Measurements from ENCODE around the gene SLC25A30. TPM values are rescaled to one million over a fixed set of nuclear protein-coding genes. Genes with fewer than 3 reads are reported as not detected.
"Not testable (repeated sequence)": the region's sequence is repeated elsewhere in the genome, so short reads cannot be mapped to it uniquely, and the experiment has no call there.

Gene SLC25A30
- polyA plus RNA-seq, 2 donors = 2.2 to 3.1 TPM

GRCh38 chr13:45398877-45399276 is 19.3 kb downstream of the SLC25A30 start:
- no peaks in the 10 kb centered on the region for H3K9me3 ChIP-seq (ENCODE audit: control insufficient read depth in 2 of 2, insufficient read depth in 1 of 2, low read depth in 1 of 2, low read length in 1 of 2)
- no peak overlapping the region for H3K4me3 ChIP-seq (ENCODE audit: low read depth in 1 of 2, low read length in 2 of 2)
- H3K4me1 ChIP-seq (ENCODE audit: control insufficient read depth in 2 of 2, insufficient read depth in 2 of 2, low read length in 1 of 2) = no peaks in the 10 kb centered on the region
- H3K27me3 ChIP-seq (ENCODE audit: control insufficient read depth in 1 of 2, insufficient read depth in 2 of 2, low read length in 2 of 2) = no peaks in the 10 kb centered on the region
- 76 to 81% methylated on average over 4 of the region's 4 CpGs for WGBS, 2 donors
- peaks cover 3 to 4% of the 10 kb centered on the region in 2 donors for H3K36me3 ChIP-seq (ENCODE audit: control insufficient read depth in 2 of 2, insufficient read depth in 2 of 2, low read length in 1 of 2)
- H3K27ac ChIP-seq (ENCODE audit: low read depth in 2 of 2, low read length in 1 of 2) = no peak overlapping the region

- Histone ChIP-seq H3K27ac (ENCODE audit: low read depth in 2 of 2, low read length in 1 of 2) (no peak overlapping the region), H3K9me3 (ENCODE audit: control insufficient read depth in 2 of 2, insufficient read depth in 1 of 2, low read depth in 1 of 2, low read length in 1 of 2) (no peaks in the 10 kb centered on the region), H3K4me3 (ENCODE audit: low read depth in 1 of 2, low read length in 2 of 2) (no peak overlapping the region), H3K4me1 (ENCODE audit: control insufficient read depth in 2 of 2, insufficient read depth in 2 of 2, low read length in 1 of 2) (no peaks in the 10 kb centered on the region), H3K36me3 (ENCODE audit: control insufficient read depth in 2 of 2, insufficient read depth in 2 of 2, low read length in 1 of 2) (peaks cover 3 to 4% of the 10 kb centered on the region in 2 donors), H3K27me3 (ENCODE audit: control insufficient read depth in 1 of 2, insufficient read depth in 2 of 2, low read length in 2 of 2) (no peaks in the 10 kb centered on the region)
- 61 to 62% methylated on average over 9 of the region's 9 CpGs for WGBS, 2 donors
These were observed 21.6 kb downstream of the SLC25A30 start for GRCh38 chr13:45396533-45397095.

DNA sequence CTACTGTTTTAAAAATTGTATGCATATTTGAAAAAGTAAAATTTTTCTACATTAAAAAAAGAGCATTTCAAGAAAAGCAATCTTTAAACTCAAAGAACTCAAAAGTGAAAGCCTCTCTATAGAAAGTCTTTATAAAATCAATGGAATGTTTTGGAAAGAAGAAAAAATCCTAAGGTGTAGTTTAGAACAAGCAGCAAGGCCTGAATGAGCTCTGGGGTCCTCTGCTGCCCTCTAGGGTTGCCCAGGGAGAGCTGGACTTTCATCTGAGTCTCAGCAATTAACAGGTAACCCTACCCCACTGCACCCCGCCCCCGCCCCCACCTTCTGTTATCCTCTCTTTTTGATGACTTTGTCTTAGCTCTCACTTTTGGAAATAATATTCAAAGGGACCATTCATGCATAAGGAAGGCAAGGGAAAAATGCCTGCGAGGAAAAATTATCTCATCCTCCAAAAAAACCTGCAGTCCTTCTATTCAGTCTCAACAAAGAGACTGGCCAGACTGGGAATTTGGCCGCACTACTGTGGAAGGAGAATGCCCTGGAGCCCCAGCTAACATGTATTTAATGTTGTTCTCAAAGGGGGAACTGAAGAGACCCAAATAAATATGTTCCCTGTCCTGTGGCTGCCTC is 24.1 kb downstream of the SLC25A30 start:
- no peak overlapping the region for H3K4me3 ChIP-seq (ENCODE audit: low read depth in 1 of 2, low read length in 2 of 2)
- H3K27ac ChIP-seq (ENCODE audit: low read depth in 2 of 2, low read length in 1 of 2) = no peak overlapping the region
- H3K27me3 ChIP-seq (ENCODE audit: control insufficient read depth in 1 of 2, insufficient read depth in 2 of 2, low read length in 2 of 2) = no peaks in the 10 kb centered on the region
- no peaks in the 10 kb centered on the region for H3K9me3 ChIP-seq (ENCODE audit: control insufficient read depth in 2 of 2, insufficient read depth in 1 of 2, low read depth in 1 of 2, low read length in 1 of 2)
- H3K36me3 ChIP-seq (ENCODE audit: control insufficient read depth in 2 of 2, insufficient read depth in 2 of 2, low read length in 1 of 2) = peaks cover 0 to 4% of the 10 kb centered on the region in 2 donors
- 42 to 52% methylated on average over 4 of the region's 4 CpGs for WGBS, 2 donors
- H3K4me1 ChIP-seq (ENCODE audit: control insufficient read depth in 2 of 2, insufficient read depth in 2 of 2, low read length in 1 of 2) = no peaks in the 10 kb centered on the region

DNA sequence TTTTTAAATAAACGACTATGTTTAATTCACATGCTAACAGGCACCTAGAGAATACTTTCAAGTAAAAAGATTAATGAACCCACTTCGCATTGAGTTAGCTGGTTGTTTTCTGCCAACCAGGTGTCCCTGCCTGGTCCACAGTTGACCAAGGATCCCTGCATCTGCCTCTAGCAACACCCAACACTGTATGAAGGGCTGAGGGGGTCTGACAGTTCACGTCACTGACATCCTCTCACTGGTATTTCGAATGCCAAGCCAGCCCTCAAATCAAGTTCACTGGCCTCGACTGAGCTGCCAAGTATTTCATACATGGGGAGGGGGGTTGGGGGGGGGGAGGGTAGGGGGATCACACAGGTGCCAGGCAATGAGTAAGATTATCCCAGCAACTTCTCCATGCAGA is 25.4 kb downstream of the SLC25A30 start:
- no peaks in the 10 kb centered on the region for H3K9me3 ChIP-seq (ENCODE audit: control insufficient read depth in 2 of 2, insufficient read depth in 1 of 2, low read depth in 1 of 2, low read length in 1 of 2)

DNA sequence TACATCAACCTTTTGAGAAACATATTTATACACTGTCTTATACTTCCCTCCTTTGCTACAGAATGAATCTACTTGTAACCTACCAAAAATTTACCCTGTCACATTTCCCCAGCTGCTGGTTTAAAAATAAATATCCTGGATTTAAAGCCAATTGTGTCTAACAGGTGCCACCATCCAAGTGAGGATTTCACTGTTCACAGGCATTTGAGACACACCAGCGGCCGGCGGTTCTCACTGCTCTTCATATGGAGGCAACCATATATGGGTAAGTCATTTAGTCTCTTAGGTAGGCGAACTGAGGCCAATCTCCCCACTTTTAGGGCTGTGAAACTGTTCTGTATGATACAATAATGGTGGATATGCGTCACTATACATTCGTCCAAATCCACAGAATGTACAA is 26.2 kb downstream of the SLC25A30 start:
- Histone ChIP-seq H3K4me3 (ENCODE audit: low read depth in 1 of 2, low read length in 2 of 2) (no peak overlapping the region), H3K9me3 (ENCODE audit: control insufficient read depth in 2 of 2, insufficient read depth in 1 of 2, low read depth in 1 of 2, low read length in 1 of 2) (no peaks in the 10 kb centered on the region), H3K27me3 (ENCODE audit: control insufficient read depth in 1 of 2, insufficient read depth in 2 of 2, low read length in 2 of 2) (no peaks in the 10 kb centered on the region), H3K36me3 (ENCODE audit: control insufficient read depth in 2 of 2, insufficient read depth in 2 of 2, low read length in 1 of 2) (no peaks in the 10 kb centered on the region), H3K27ac (ENCODE audit: low read depth in 2 of 2, low read length in 1 of 2) (no peak overlapping the region), H3K4me1 (ENCODE audit: control insufficient read depth in 2 of 2, insufficient read depth in 2 of 2, low read length in 1 of 2) (no peaks in the 10 kb centered on the region)
- 91 to 93% methylated on average over 6 of the region's 6 CpGs for WGBS, 2 donors

More for the DNA sequence above, 25.4 kb downstream of the SLC25A30 start:
- Histone ChIP-seq H3K36me3 (ENCODE audit: control insufficient read depth in 2 of 2, insufficient read depth in 2 of 2, low read length in 1 of 2) (no peaks in the 10 kb centered on the region), H3K4me3 (ENCODE audit: low read depth in 1 of 2, low read length in 2 of 2) (no peak overlapping the region), H3K4me1 (ENCODE audit: control insufficient read depth in 2 of 2, insufficient read depth in 2 of 2, low read length in 1 of 2) (no peaks in the 10 kb centered on the region), H3K27ac (ENCODE audit: low read depth in 2 of 2, low read length in 1 of 2) (no peak overlapping the region), H3K27me3 (ENCODE audit: control insufficient read depth in 1 of 2, insufficient read depth in 2 of 2, low read length in 2 of 2) (no peaks in the 10 kb centered on the region)
- 67 to 71% methylated on average over 5 of the region's 5 CpGs for WGBS, 2 donors

GRCh38 chr13:45391128-45391527 is 27.0 kb downstream of the SLC25A30 start:
- H3K4me3 ChIP-seq (ENCODE audit: low read depth in 1 of 2, low read length in 2 of 2); H3K4me1 ChIP-seq (ENCODE audit: control insufficient read depth in 2 of 2, insufficient read depth in 2 of 2, low read length in 1 of 2); H3K9me3 ChIP-seq (ENCODE audit: control insufficient read depth in 2 of 2, insufficient read depth in 1 of 2, low read depth in 1 of 2, low read length in 1 of 2); H3K27ac ChIP-seq (ENCODE audit: low read depth in 2 of 2, low read length in 1 of 2); H3K27me3 ChIP-seq (ENCODE audit: control insufficient read depth in 1 of 2, insufficient read depth in 2 of 2, low read length in 2 of 2); H3K36me3 ChIP-seq (ENCODE audit: control insufficient read depth in 2 of 2, insufficient read depth in 2 of 2, low read length in 1 of 2): not testable (repeated sequence)
- WGBS, 2 donors = 92 to 95% methylated on average over 27 to 34 of the region's 37 CpGs

DNA sequence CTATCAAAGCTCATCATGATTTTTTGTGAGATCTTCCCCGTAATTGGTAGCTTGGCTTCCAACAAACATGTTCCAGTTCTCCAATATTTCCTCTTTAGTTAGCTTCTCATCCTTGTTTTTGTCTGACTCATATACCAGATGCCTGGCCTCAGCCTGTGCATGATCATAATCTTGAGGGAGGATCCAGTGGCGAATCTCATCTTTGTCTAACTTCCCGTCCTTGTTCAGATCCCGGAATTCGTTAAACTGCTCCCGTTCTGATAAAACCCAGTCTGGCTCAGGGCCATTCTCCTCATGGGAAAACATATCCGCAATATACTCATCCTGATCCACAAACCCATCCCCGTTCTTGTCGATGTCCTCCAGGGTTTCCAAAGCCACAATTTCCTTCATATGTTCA is 27.8 kb downstream of the SLC25A30 start:
- H3K36me3 ChIP-seq (ENCODE audit: control insufficient read depth in 2 of 2, insufficient read depth in 2 of 2, low read length in 1 of 2); H3K9me3 ChIP-seq (ENCODE audit: control insufficient read depth in 2 of 2, insufficient read depth in 1 of 2, low read depth in 1 of 2, low read length in 1 of 2); H3K4me3 ChIP-seq (ENCODE audit: low read depth in 1 of 2, low read length in 2 of 2); H3K27me3 ChIP-seq (ENCODE audit: control insufficient read depth in 1 of 2, insufficient read depth in 2 of 2, low read length in 2 of 2); H3K27ac ChIP-seq (ENCODE audit: low read depth in 2 of 2, low read length in 1 of 2); H3K4me1 ChIP-seq (ENCODE audit: control insufficient read depth in 2 of 2, insufficient read depth in 2 of 2, low read length in 1 of 2): not testable (repeated sequence)
- 96 to 97% methylated on average over 7 to 8 of the region's 9 CpGs for WGBS, 2 donors

DNA sequence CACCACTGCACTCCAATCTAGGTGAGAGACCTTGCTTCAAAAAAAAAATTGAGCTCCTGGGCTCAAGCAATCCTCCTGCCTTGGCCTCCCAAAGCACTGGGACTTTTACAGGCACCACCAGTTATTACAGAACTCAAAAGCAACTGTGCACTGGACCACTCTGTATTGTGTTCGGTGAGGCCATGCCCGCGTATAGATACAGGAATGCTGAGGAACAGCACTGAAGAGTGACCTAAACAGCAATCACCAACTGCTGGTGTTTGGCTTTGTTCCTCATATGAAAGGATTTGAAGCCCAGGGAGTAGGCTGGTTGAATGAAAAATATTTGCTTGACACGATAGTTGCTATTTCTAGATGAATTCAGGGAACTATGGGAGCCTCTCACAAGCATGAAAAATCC is 29.5 kb downstream of the SLC25A30 start:
- no peak overlapping the region for H3K4me3 ChIP-seq (ENCODE audit: low read depth in 1 of 2, low read length in 2 of 2)
- no peak overlapping the region for H3K27ac ChIP-seq (ENCODE audit: low read depth in 2 of 2, low read length in 1 of 2)
- H3K4me1 ChIP-seq (ENCODE audit: control insufficient read depth in 2 of 2, insufficient read depth in 2 of 2, low read length in 1 of 2) = no peaks in the 10 kb centered on the region
- H3K9me3 ChIP-seq (ENCODE audit: control insufficient read depth in 2 of 2, insufficient read depth in 1 of 2, low read depth in 1 of 2, low read length in 1 of 2) = no peaks in the 10 kb centered on the region
- peaks cover 0 to 2% of the 10 kb centered on the region in 2 donors for H3K36me3 ChIP-seq (ENCODE audit: control insufficient read depth in 2 of 2, insufficient read depth in 2 of 2, low read length in 1 of 2)
- no peaks in the 10 kb centered on the region for H3K27me3 ChIP-seq (ENCODE audit: control insufficient read depth in 1 of 2, insufficient read depth in 2 of 2, low read length in 2 of 2)
- WGBS, 2 donors = 94 to 96% methylated on average over 4 of the region's 4 CpGs

GRCh38 chr13:45386892-45387575 is 31.1 kb downstream of the SLC25A30 start:
- H3K27me3 ChIP-seq (ENCODE audit: control insufficient read depth in 1 of 2, insufficient read depth in 2 of 2, low read length in 2 of 2); H3K9me3 ChIP-seq (ENCODE audit: control insufficient read depth in 2 of 2, insufficient read depth in 1 of 2, low read depth in 1 of 2, low read length in 1 of 2); H3K4me3 ChIP-seq (ENCODE audit: low read depth in 1 of 2, low read length in 2 of 2); H3K4me1 ChIP-seq (ENCODE audit: control insufficient read depth in 2 of 2, insufficient read depth in 2 of 2, low read length in 1 of 2); H3K36me3 ChIP-seq (ENCODE audit: control insufficient read depth in 2 of 2, insufficient read depth in 2 of 2, low read length in 1 of 2); H3K27ac ChIP-seq (ENCODE audit: low read depth in 2 of 2, low read length in 1 of 2): not testable (repeated sequence)
- WGBS, 2 donors = 83 to 88% methylated on average over 17 of the region's 17 CpGs

Measured in esophagus (tissue), 2 donors.